Measurements from ENCODE around the gene CRADD.
"Not testable (repeated sequence)": the region's sequence is repeated elsewhere in the genome, so short reads cannot be mapped to it uniquely, and the experiment has no call there.

CRADD gene

DNA sequence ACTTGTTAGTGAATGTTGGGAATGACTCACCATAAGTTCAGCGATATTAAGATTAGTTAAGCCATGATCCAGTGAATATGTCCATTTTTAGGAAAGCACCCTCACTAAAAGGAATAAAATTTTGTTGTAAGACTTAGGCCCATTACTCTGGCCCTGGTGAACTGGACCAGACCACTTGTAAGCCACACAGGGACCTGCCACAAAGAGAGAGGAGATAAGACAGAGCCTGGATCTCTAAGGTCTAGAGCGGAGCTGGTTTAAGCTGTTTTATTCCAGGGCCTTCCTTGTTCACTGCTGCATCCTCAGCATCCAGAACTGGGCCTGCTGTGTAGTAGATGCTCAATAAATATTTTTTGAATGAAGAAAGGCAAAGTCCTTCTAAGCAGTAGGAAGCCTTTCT lies 79.1 kb downstream of the CRADD start:
- DNase-seq (ENCODE audit: low spot score) (no peak), FAIRE-seq (no peak)

DNA sequence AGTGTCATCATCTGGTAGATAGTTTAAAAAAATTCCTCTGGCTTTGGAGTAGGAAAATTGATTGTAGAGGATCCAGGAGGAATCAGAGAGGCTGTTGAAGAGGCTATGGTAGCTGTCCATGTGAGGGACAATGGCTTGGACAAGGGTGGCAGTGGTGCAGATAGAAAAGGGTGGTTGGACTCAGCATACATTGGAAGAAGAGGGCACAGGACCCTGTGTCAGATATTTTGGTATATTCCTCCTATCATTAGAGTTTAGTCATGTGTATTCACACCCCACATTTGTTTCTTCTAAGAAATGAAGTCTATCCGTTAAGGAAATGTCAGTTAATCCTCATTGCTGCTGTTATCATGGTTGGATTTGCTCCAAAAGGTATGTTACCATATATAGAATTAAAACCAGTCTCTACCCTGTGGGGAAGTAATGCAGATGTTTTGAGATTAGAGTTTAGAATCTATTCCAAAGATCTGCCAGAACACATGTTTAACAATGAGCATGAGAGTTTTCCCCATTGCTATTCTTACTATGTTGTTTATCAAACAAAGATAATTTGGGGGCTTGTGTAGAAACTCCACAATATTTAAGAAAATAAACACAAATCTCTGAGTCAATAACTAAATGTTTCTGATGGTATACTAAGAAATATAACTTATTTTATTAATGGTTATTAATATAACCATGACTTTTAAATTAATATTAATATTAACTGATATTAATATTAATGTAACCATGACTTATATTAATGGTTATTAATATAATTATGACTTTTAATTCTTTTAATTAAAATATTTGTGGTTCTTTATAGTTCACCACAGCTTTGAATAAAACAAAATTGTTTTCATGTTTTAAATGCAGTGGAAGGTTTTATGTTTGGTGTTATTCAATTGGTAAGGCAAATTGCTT lies 80.9 kb downstream of the CRADD start:
- FAIRE-seq (peak; percentile 29), DNase-seq (ENCODE audit: low spot score) (no peak)

DNA sequence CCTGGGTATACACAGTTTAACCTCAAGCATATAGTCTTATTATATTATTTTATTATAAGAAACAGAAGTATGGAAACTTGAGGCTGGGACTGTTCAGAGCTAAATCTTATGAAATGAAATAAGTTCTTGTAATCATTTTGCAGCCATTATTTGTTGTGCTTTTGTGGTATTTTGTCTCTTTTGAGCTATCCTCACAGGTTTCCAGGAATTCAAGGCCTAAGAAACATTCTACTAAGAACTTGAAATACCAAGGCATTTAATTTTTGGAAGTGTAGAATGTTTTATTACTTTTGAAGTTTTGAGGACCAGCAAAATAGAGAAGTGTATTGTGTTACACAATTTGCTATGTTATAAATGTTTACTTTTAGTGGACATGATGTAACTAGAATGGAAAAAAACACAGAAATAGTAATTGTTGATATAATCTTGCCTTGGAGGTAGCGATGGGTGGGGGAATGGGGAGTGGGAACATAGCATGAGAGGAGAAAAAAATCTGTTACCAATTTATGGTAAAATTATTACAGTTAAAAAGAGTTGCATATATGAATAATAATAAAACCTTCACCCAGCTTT lies 81.7 kb downstream of the CRADD start:
- FAIRE-seq = no peak
- no peak for DNase-seq (ENCODE audit: low spot score)

DNA sequence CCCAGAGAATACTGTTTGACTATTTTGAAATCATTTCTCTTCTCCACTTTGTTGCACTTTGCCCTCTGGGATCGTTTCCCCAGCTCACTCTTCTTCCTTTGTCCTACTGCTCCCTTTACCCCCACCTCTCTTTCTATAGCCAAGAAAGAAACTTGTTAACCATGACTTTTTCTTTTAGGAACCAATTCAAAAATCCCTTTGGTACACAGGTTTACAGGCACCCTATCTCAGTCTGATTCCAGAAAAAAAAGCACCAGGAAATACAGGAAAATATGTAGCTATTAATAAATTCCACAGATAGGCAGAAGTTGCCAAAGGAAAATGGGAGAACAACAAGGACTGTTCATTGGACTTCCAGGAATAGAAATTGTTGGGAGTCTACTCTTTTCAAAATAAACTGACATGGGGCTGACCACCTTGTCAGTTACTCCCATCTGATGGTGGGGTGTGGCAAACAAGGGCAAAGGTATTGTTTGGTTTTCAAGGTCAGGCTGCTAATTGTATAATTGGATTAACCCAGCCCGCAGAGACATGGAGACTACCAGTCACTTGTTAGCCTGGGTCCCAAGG lies 82.4 kb downstream of the CRADD start:
- DNase-seq (ENCODE audit: low spot score) = no peak
- no peak for FAIRE-seq

DNA sequence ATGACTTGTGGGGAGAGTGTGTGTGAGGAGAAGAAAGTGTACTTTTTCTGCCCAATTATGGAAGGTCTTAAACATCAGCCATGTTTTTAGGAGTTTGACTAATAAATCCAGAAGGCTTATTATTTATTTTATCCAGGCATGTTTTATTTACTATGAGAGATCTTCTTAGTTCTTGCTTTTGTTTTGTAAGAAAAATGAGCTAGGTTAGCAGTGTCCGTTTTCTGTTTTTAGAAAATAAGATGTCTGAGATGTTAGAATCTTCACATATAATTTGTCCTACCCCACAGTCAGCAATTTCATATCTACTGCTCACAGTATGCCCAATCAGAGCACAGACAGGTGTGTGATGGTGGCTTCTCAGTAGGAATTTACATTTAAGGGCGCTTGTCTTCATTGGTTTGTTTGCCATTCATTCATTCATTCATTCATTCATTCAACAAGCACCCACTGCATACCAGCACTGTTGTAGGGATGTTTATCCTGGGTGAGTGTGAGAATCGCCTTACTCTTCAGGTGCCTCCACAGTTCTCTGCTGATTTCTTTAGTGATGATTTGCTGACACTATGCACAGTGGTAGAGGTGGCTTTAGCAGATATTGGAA lies 83.2 kb downstream of the CRADD start:
- FAIRE-seq (no peak), DNase-seq (ENCODE audit: low spot score) (no peak)

DNA sequence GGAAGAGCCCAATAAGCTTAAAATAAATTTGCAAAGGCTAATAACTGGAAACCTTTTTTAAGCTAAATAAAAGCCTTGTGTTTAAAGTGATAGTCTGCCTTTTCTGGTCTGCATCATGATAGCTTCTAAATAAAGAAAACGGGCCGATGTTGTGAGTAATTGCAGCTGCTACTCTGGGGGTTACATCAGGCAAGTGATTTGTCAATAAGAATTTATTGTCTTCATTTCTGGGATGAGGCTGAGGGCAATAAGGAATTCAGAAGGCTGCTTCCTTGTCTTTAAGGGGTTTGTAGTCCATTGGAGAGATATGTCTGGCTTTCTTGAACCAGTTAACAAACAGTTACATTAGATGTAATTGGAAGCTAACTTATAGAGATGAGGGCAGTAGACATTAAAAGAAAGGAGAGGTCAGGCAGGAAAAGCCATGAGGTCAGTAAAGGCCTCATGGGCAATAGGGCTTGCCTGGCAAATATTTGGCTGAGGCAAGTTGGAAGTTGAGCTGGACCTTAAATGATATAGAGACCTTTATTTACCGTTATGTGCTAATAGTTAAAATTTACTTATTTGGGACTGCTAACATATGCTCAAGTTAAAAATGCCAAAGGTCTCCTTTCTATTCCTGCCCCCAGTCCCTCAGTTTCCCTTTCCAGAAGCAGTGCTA lies 85.0 kb downstream of the CRADD start:
- FAIRE-seq = no peak

DNA sequence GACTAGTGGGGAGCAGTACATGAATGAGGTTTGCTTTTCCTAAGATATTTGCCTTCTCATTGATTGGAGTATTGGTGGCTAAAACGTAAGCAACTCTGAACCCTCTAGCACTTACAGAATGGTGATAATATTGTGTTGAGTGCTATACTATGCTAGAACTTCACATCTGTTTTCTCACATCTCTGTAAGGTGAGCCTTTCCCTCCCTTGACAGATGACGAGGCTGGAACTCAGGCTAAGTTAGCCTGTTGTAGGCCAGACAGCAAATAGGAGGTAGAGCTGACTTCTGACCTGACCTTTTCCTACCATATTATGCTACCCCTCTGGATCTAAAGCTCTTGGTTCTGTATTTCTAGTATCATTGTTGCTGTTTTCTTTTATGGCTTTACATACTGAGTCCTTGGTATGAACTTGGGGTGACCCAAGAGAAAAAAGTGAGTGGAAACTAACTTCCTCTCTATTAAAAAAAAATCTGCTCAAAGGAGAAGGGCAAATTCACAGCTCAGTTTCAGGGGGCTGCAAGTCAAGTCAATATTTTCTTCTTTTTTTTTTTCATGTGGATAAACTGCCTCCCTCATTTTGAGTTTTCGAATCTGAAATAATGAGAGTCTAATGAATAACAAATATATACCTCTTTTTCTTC lies 85.9 kb downstream of the CRADD start:
- no peak for FAIRE-seq
- no peak for DNase-seq (ENCODE audit: low spot score)

More for the DNA sequence above, 85.0 kb downstream of the CRADD start:
- no peak for DNase-seq (ENCODE audit: low spot score)

DNA sequence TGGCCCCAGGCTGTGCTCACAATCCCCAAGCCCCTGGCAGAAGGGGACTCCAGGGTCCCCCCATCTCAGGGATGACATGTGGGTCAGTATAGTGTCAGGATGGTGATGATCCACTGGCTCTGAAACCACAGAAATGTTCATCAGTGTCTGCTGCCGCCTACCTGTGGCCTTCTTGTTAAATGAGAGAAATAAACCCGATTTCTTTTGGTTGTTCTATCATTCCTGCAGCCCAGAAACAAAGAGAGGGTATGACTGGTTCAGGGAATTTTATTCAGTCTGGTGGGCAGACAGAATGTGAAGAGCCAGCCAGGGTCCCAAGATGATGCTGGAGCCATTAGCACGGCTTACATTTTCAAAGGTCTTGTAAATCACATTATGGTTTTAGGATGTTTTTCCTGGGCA lies 86.6 kb downstream of the CRADD start:
- DNase-seq (ENCODE audit: low spot score) (peak; percentile 9), FAIRE-seq (no peak)

DNA sequence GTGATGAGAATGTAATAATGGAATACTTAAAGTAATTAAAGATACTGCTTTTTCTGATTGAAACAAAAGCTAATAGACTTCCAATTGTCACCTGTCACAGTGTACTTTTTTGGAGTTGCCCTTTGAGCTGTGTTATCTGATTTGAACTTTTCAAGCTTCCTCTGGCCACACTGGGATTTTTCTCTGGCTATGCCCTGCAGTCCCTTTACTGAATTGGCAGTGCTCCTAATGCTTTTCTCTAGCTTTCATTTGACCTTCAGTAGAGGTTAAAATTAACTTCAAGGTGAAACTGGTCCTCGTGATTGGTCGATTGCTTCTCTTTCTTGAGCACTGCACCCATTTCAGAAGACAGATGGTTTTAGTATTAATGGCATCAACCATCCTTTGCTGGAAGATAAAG lies 89.2 kb downstream of the CRADD start:
- no peak for FAIRE-seq

DNA sequence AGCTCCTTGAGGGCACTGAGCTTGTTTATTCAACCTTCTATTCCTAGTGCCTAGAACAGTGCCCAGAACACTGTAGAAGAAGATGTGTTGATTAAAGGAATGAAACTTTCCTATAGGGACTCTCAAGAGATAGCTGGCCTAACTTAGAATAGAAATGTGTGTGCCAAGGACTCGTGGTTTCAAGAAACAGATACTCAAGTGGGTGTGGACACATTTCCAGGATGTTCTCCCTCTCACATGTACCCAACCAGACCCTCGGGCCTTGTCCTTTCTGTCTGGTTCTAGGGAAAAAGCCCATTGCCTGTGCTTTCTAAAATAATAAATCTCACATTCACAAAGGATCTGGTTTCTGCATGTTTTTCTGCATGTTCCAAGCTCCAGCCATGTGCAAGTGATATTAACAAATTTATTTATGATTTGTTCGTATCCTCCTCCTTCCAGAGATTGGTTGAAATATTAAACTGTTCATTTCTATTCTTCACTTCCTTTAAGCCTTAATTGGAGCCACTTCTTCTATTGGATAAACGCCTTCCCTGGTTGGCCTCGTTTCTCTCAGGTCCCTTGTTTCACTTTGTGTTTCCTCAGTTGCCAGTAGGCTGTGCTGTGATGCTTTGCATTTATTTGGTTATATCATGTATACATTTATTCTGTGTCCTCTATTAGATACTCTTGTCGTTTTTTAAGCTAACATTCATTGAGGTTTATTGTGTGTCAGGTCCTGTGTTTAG lies 89.8 kb downstream of the CRADD start:
- FAIRE-seq (peak; percentile 32), DNase-seq (ENCODE audit: low spot score) (peak; percentile 33)

More for the DNA sequence above, 89.2 kb downstream of the CRADD start:
- no peak for DNase-seq (ENCODE audit: low spot score)

DNA sequence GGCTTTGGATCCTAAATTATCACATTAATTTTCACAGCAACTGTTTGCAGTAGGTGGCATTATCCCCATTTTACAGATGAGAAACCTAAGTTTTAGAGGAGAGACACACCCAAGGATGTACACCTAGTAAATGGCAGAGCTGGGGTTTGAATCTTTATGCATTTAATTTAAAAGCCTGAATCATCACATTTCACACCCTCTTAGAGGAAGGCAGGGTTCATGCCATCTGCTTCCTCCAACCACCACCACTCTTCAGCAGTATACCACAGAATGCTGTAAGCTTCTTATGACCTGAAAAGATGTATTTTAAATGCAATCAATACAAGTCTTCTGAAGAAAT lies 90.3 kb downstream of the CRADD start:
- DNase-seq (ENCODE audit: low spot score) = no peak
- no peak for FAIRE-seq

DNA sequence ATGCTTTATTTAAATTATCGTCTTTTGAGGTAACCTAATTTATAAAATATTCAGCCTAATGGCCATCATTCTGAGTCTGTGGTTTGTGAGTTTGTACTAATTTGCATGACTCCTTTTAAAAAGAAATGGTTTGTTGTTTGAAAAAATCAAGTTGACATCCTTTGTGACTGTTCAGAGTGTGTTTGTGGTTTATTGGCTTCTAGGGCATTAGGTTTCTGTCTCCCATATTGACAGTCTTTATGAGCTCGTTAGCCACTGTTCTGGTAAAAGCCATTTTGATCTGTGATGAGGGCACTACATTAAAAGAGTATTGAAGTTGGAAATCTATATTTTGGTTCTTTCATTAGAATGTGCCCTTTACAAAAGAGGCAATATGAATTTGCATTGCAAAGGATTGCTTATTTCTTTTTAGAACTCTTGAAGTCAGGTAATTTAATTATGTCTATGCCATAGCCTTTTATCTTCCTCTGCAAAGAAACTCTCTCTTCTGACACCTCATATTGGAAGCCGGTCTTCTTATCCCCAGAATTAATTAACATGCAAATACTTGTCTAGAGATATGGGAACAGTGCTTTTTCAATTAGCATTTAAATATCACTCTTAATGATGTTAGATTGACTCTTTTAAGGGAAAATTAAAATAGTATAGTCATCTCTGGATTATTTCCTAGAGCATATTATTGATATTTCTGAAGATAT lies 95.0 kb downstream of the CRADD start:
- no peak for DNase-seq (ENCODE audit: low spot score)
- no peak for FAIRE-seq

DNA sequence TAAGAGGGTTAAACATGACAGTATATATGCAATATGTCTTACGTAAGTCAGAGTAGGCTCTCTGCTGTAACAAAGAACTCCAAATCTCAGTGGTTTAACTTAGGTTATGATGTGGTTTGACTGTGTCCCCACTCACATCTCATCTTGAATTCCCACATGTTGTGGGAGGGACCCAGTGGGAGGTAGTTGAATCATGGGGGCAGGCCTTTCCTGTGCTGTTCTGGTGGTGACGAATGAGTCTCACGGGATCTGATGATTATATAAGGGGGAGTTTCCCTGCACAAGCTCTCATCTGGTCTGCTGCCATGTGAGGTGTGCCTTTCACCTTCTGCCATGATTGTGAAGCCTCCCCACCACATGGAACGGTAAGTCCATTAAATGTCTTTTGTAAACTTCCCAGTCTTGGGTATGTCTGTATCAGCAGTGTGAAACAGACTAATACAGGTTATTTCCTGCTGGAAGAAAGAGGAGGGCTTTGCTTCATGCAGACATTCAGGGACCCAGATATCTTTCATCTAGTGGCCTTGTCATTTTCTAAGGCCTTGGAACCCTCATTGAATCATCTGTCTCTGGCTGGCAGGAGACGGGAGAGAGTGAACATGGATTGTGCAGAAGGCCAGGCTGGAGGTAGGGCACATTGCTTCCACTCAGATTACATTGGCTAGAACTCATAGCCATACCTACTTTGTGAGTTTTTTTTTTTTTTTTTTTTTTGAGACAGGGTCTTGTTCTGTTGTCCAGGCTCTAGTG lies 96.1 kb downstream of the CRADD start:
- FAIRE-seq (no peak), DNase-seq (ENCODE audit: low spot score) (no peak)

DNA sequence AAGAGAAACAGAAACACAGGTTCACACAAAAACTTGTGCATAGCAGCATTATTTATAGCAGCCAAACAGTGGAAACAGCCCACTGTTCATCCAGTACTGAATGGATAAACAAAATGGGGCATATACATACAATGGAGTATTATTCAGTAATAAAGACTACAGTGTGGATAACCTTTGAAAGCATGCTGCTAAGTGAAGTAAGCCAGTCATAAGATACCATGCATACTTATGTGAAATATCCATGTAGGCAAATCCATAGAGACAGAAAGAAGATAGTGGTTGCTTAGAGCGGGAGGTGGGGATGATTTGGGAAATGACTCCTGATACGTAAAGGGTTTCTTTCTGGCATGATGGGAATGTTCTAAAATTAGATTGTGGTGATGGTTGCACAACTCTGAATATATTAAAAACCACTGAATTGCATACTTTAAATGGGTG lies 99.4 kb downstream of the CRADD start:
- FAIRE-seq = no peak
- DNase-seq (ENCODE audit: low spot score) = no peak

DNA sequence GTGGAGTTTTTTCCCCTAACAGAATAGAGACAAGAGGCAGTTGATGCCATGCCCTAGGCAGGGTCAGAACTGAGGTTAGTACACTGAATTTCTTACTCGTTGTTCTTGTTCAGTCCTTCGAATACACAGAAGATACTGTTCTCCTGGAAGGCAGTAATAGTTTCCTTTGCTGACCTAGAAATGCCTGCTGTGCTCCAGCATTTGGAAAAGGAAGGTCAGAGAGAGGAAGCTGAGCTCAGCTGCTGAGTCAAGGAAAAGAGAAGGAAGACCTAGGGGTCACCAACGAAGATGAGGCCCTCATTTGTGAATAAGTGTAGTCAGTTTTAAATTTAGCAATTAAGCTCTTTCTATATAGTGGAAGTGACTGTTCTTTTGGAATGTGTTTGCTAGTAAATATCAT lies 100.1 kb downstream of the CRADD start:
- FAIRE-seq (no peak), DNase-seq (ENCODE audit: low spot score) (no peak)

DNA sequence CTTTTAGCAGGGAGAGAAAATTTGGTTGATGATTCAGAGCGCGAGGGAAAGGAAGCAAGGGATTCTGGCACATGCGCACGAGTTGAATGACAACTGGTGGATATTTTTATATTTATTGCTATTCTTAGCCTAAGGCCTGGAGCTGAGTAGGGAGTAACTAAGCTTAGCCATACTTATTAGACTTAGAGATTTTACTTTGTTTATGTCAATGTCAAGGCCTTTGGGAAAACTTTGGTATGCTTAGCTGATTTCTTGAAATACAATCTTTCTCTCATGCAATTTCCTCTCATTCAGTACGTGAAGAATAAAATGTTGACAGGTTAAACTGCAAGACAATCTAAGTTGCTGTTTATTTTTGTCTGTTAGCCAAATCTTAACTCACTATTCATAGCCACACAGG lies 101.1 kb downstream of the CRADD start:
- FAIRE-seq = no peak
- DNase-seq (ENCODE audit: low spot score) = no peak

DNA sequence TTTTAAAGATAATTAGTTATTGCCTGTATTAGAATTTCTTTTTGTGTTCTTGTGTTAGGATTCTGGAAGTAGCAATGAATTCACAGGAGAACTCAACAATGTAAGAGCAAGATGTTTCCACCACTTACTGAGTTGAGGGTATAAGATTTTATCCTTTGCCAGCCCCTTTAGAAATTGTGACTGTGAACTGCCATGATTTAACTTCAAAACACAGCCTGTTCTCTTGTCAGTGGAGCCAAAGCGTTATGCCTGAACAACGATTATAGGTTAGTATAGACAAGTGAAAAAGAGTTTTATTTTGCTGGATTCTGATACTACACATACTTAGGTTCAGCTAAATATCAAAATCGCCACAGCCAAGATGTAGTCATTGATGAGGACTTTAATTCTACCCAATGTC lies 101.6 kb downstream of the CRADD start:
- no peak for DNase-seq (ENCODE audit: low spot score)
- no peak for FAIRE-seq

DNA sequence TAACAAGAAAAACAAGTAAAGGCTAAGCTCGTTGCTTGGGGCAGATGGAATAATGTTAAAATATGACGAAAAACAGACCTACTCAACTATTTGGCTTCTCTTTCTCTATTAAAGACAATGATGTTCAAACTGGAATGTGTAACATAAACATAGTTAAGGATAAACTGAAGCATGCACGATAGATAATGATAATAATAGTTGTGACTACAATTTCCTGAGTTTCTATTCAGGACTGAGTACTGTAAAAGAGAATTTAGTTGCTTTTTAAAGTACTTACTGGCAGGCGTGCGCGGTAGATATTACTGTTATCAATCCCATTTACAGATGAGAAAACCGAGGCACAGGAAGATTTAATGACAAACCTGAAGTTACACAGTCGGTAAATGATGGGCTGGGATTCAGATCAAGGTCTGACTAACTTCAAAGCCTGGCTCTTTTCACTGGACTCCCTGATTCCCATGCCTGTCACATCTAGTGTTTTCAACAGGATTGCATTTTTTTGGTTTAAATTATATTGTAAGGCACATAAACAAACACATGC lies 103.0 kb downstream of the CRADD start:
- DNase-seq (ENCODE audit: low spot score) (no peak), FAIRE-seq (no peak)

DNA sequence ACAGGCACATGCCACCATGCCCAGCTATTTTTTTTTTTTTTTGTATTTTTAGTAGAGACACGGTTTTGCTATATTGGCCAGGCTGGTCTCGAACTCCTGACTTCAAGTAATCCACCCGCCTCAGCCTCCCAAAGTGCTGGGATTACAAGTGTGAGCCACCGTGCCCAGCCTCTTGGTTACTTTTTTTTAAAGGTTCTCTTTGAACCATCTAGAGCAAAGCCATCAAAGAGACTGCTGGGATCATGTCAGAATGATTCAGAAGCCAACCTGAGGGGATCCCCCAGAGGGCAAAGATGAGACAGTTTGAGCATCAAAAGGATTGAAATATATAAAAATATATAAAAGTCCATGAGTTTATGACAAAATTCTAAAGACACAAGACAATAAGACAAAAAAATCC lies 103.7 kb downstream of the CRADD start:
- DNase-seq (ENCODE audit: low spot score); FAIRE-seq: not testable (repeated sequence)

All from RCC 7860 (cell line).